Effector memory CD8-positive, alpha-beta T cell (primary cell): Measurements from ENCODE around the gene MPND.
A peak's percentile ranks its signal among the peaks of the same experiment; 100 is the strongest.
"Not testable (repeated sequence)": the region's sequence is repeated elsewhere in the genome, so short reads cannot be mapped to it uniquely, and the experiment has no call there.

Experiments
- ATAC-seq: fragments of 150-1000 bp; cut with Tn5 transposase; replicated peaks from 2 replicates; pipeline ENCODE4 v1.10.0; 2021; ENCODE audit warnings: mild to moderate bottlenecking, moderate library complexity
- DNase-seq, 3 experiments: peaks; one replicate each; pipeline ENCODE4 v3.0.0; 2021
- H3K27ac Mint-ChIP-seq, 2 donors: one replicate each; pipeline ENCODE4 v1.8.0; 2022; ENCODE audit warnings: mild to moderate bottlenecking in 2 of 2, mixed read lengths in 2 of 2, moderate library complexity in 2 of 2
- H3K27me3 Mint-ChIP-seq, 2 donors: one replicate each; pipeline ENCODE4 v1.8.0; 2022; ENCODE audit warnings: mixed read lengths in 2 of 2
- H3K36me3 Mint-ChIP-seq: one replicate; pipeline ENCODE4 v1.8.0; 2022; ENCODE audit warnings: mild to moderate bottlenecking, moderate library complexity, mixed read lengths; ENCODE audit not compliant: insufficient read depth
- H3K4me1 Mint-ChIP-seq, 2 donors: one replicate each; pipeline ENCODE4 v1.8.0; 2022; ENCODE audit warnings: low read depth in 2 of 2, mixed read lengths in 2 of 2
- H3K4me3 Mint-ChIP-seq, 2 donors: one replicate each; pipeline ENCODE4 v1.8.0; 2022; ENCODE audit warnings: mild to moderate bottlenecking in 2 of 2, mixed read lengths in 2 of 2, moderate library complexity in 2 of 2
- H3K9me3 Mint-ChIP-seq, 2 donors: one replicate each; pipeline ENCODE4 v1.8.0; 2022; ENCODE audit warnings: mixed read lengths in 2 of 2

The MPND gene

DNA sequence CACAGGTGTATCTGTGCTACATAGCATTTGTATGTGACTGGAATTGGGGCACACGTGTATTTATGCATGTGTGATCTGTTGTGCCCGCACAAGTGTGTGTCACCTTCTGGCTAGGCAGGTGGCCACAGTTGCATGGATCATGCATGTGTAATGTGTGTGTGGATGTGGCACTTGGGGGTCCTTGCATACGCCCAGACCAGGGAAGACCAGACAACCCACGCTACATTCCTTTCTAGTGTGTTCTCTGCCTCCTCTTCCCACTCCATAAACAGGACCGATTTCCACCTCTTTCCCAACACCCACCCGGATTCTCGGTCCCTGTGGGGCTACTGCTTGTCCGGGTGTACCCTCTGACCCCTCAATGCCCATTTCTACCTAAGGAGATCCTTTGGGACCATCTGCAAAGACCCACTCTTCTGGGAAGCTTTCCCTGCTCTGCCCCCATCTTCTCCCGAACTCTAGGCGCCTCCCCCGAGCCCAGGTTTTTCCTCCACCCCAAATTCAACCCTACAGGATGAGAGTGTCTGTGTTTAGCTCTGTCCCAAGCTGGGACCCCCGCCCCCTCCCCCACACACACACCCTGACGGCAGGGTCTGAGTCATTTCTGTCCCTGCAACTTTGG, 17.0 kb upstream of the MPND start:
- no peak overlapping the region for H3K27ac Mint-ChIP-seq
- DNase-seq (no peak), ATAC-seq (no peak)
- peak overlapping the region; percentile 77 to 79 for H3K4me3 Mint-ChIP-seq
- H3K4me1 Mint-ChIP-seq, result peaks cover 18 to 19% of the 10 kb centered on the region in 2 donors
- H3K36me3 Mint-ChIP-seq, result peaks cover 21% of the 10 kb centered on the region
- no peaks in the 10 kb centered on the region for H3K27me3 Mint-ChIP-seq
- H3K9me3 Mint-ChIP-seq, result no peaks in the 10 kb centered on the region

DNA sequence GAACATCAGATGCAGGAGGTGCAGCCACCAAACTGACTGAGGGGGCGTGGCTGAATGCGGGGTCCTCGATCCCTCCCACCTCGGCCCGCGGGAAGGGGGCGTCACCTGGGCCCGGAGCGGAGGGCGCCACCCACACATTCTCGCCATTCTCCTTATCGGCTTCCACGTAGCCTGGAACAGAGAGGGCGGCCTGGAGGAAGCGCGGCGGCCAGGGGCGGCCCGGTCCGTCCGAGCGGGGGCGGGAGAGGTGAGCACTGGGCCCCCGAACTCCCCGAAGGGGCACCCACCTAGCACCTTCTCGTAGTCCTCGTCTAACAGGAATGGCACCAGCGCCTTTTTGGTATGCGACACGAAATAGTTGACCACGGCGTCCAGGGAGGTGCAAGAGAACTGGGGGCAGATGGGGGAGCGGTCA, 16.5 kb upstream of the MPND start:
- ATAC-seq (no peak), DNase-seq (no peak)
- Mint-ChIP-seq H3K4me3 (peak overlapping the region; percentile 77 to 79), H3K27ac (no peak overlapping the region), H3K4me1 (peaks cover 18 to 19% of the 10 kb centered on the region in 2 donors), H3K9me3 (no peaks in the 10 kb centered on the region), H3K36me3 (peaks cover 21% of the 10 kb centered on the region), H3K27me3 (no peaks in the 10 kb centered on the region)

DNA sequence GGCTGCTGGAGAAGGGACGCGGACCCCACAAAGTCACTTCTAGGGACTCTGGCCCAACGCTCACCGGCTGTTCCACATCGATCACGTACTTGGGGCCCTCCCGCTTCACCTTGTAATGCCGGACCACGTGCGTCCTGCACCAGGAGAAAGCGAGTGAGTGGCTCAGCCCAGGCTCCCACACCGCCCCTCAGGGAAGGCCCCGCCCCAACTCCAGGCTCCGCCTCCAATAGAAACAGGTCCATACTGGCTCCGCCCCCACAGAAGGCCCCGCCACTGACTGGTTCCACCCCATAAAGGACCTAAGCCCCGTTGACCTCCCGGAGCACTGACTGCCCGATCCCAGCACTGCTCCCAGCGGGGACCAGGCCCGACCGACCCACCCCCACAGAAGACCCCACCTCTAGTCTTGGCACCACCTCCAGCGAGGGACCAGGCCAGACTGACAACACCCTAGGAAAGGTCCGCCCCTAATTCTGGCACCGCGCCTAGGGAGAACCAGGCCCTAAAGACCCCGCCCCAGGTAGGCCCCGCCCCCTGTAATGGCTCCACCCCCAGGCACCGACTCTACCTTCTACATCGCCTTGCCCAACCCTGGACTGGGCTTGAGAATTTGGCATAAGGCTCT, 16.0 kb upstream of the MPND start:
- H3K9me3 Mint-ChIP-seq, result no peaks in the 10 kb centered on the region
- DNase-seq (peak; percentile 44 to 63 (median 59)), ATAC-seq (peak; percentile 18)
- H3K4me1 Mint-ChIP-seq, result peaks cover 18 to 19% of the 10 kb centered on the region in 2 donors
- H3K27ac Mint-ChIP-seq, result no peak overlapping the region
- peak overlapping the region; percentile 77 to 79 for H3K4me3 Mint-ChIP-seq
- H3K36me3 Mint-ChIP-seq, result peaks cover 21% of the 10 kb centered on the region
- H3K27me3 Mint-ChIP-seq, result no peaks in the 10 kb centered on the region

DNA sequence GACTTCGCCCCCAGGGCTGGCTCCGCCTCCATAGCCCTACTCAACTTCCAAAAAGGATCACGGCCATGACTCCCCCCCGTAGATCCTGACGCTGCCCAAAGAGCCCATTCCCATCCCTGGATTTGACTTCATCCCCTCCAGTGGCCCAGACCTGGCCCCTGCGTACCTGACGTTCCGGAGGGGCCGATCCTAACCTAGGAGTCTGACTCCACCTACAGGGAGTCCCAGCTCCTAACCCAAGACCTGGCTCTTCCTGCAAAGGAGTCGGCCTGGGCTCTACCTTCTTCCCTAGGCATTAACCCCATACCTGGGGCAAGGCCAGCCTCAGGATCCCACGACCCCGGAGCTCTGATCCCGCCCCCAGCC, 15.5 kb upstream of the MPND start:
- Mint-ChIP-seq H3K27ac (peak overlapping the region in 1 of 2 donors; percentile 94), H3K27me3 (no peaks in the 10 kb centered on the region), H3K9me3 (no peaks in the 10 kb centered on the region), H3K4me3 (peak overlapping the region; percentile 77 to 79), H3K36me3 (peaks cover 21% of the 10 kb centered on the region), H3K4me1 (peaks cover 18 to 19% of the 10 kb centered on the region in 2 donors)
- ATAC-seq (peak; percentile 4), DNase-seq (no peak)

DNA sequence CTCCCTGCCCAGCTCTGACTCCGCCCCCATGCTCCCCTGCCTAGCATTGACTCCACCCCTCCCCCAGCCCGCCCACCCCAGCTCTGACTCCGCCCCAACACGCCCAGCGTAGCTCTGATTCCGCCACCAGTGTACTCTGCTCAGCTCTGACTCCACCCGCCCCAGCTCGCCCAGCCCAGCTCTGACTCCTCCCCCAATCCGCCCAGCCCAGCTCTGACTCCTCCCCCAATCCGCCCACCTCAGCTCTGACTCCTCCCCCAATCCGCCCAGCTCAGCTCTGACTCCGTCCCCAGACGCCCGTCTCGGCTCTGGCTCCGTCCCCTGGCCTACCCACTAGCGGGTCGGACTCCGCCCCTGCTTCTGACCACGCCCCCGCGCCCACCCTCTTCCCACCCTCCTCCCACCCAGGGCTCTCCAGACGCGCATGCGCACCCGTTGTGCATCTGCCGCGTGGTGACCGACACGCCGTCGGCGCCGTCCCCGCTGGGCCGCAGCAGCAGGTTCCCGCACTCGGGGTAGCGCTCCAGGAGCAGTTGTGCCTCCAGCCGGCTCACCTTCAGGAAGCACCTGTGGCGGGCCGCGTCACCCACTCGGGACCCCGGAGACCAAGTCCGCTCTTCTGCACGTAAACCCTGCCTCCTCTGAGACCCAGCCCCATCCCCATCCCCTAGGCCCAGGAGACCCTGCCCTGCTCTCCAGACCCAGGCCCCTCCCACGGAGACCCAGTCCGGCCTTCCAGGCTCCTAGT, 14.9 kb upstream of the MPND start:
- Mint-ChIP-seq H3K27me3 (no peaks in the 10 kb centered on the region), H3K9me3 (no peaks in the 10 kb centered on the region), H3K4me1 (peaks cover 18 to 19% of the 10 kb centered on the region in 2 donors), H3K27ac (peak overlapping the region; percentile 68 to 94), H3K36me3 (peaks cover 21% of the 10 kb centered on the region), H3K4me3 (peak overlapping the region; percentile 77 to 79)
- ATAC-seq, result peak; percentile 86
- DNase-seq, result peak; percentile 88 to 89 (median 88)

DNA sequence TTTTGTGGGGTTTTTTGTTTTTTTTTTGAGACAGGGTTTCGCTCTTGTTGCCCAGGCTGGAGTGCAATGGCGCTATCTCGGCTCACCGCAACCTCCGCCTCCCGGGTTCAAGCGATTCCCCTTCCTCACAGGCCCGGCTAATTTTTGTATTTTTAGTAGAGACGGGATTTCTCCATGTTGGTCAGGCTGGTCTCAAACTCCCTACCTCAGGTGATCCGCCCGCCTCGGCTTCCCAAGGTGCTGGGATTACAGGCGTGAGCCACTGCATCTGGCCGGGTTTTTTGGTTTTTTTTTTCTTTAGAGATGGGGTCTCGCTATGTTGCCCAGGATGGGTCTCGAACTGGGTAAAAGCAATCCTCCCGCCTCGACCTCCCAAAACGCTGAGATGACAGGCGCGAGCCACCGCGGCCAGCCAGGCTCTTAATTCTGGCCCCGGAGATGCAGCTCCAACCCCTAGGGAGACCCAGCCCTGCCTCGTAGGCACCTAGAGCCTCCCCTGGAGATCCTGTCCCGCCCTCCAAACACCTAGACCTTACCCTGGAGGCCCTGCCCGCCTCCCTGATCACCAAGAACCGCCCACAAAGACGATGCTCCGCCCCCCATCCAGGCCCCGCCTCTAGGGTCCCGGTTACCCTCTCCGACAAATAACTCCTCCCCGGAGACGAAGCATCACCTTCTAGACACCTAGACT, 14.2 kb upstream of the MPND start:
- Mint-ChIP-seq H3K27ac (peak overlapping the region; percentile 68 to 94), H3K4me1 (peaks cover 18 to 19% of the 10 kb centered on the region in 2 donors), H3K4me3 (peak overlapping the region; percentile 77 to 79), H3K36me3 (peaks cover 21% of the 10 kb centered on the region)
- not testable (repeated sequence) for H3K9me3 Mint-ChIP-seq, ATAC-seq, H3K27me3 Mint-ChIP-seq
- DNase-seq, result peak in 1 of 3 experiments; percentile 18

DNA sequence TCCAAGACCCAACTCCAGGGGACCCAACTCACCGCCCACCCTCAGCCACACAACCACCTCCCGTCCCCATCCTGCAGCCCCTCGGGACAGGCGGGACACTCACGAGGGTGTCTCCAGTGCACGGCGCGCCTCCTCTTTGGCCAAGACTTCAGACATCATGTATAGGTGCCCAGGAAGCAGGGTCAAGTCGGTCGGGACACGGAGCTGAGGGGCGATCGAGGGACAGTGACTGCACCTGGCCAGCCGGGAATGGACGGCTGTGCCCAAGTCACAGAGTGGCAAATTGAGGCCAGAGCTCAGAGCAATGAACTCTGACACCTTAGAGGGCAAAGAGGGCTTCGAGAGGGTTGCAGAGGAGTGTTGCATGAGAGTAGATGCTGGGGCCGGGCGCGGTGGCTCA, 13.5 kb upstream of the MPND start:
- H3K9me3 Mint-ChIP-seq, result peaks cover 0 to 4% of the 10 kb centered on the region in 2 donors
- H3K27ac Mint-ChIP-seq, result peak overlapping the region in 1 of 2 donors; percentile 94
- no peaks in the 10 kb centered on the region for H3K27me3 Mint-ChIP-seq
- peak overlapping the region in 1 of 2 donors; percentile 77 for H3K4me3 Mint-ChIP-seq
- H3K4me1 Mint-ChIP-seq, result peaks cover 18 to 19% of the 10 kb centered on the region in 2 donors
- H3K36me3 Mint-ChIP-seq, result peaks cover 21% of the 10 kb centered on the region
- DNase-seq (no peak), ATAC-seq (no peak)

DNA sequence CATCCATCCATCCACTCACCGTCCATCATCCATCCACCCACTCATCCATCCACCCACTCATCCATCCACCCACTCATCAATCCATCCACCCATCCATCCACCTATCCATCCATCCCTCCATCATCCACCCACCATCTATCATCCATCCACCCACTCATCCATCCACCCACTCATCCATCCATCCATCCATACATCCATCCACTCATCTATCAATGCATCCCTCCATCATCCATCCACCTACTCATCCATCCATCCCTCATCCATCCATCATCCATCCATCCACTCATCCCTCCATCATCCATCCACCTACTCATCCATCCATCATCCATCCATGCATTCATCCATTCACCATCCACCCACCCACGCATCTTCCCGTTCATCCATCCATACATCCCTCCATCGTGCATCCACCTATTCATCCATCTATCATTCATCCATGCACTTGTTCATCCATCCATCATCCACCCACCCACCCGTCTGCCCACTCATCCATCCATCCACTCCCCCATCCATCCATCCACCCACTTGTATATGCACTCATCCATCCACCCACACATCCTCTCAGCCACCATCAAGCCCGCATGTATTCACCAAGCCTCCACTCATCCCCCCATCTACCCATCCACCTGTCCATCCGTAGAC, 8.3 kb upstream of the MPND start:
- Mint-ChIP-seq H3K36me3 (peaks cover 6% of the 10 kb centered on the region), H3K4me1 (peaks cover 8 to 9% of the 10 kb centered on the region in 2 donors), H3K27me3 (no peaks in the 10 kb centered on the region), H3K4me3 (no peak overlapping the region), H3K9me3 (peaks cover 0 to 4% of the 10 kb centered on the region in 2 donors), H3K27ac (no peak overlapping the region)
- no peak for DNase-seq
- no peak for ATAC-seq

DNA sequence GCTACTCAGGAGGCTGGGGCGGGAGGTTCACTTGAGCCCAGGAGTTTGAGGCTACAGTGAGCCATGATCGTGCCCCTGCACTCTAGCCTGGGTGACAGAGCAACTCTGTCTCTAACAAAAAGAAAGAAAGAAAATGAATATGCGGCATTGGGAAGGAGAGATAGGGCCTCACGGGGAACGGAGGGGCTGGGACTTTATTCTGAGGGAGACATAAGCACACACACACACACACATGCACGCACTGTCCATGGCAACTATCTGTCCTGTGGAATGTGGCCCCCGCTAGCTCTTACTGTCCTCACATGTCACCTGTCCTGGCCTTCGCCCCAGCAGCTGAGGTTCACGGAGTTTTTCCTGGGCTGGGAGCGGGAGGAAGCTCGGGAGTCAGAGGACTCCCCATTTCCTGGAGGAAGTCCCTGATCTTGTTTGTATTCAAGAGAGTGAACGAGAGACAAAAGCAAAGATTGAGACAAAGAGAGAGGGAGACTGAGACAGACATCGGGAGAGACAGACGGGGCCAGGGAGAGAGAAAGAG, 5.4 kb upstream of the MPND start:
- DNase-seq, result no peak
- H3K27ac Mint-ChIP-seq, result peak overlapping the region; percentile 16 to 83
- H3K9me3 Mint-ChIP-seq, result peaks cover 0 to 4% of the 10 kb centered on the region in 2 donors
- peak overlapping the region; percentile 62 to 72 for H3K4me3 Mint-ChIP-seq
- H3K4me1 Mint-ChIP-seq, result peaks cover 14 to 18% of the 10 kb centered on the region in 2 donors
- H3K36me3 Mint-ChIP-seq, result peaks cover 19% of the 10 kb centered on the region
- H3K27me3 Mint-ChIP-seq, result no peaks in the 10 kb centered on the region
- ATAC-seq, result no peak

DNA sequence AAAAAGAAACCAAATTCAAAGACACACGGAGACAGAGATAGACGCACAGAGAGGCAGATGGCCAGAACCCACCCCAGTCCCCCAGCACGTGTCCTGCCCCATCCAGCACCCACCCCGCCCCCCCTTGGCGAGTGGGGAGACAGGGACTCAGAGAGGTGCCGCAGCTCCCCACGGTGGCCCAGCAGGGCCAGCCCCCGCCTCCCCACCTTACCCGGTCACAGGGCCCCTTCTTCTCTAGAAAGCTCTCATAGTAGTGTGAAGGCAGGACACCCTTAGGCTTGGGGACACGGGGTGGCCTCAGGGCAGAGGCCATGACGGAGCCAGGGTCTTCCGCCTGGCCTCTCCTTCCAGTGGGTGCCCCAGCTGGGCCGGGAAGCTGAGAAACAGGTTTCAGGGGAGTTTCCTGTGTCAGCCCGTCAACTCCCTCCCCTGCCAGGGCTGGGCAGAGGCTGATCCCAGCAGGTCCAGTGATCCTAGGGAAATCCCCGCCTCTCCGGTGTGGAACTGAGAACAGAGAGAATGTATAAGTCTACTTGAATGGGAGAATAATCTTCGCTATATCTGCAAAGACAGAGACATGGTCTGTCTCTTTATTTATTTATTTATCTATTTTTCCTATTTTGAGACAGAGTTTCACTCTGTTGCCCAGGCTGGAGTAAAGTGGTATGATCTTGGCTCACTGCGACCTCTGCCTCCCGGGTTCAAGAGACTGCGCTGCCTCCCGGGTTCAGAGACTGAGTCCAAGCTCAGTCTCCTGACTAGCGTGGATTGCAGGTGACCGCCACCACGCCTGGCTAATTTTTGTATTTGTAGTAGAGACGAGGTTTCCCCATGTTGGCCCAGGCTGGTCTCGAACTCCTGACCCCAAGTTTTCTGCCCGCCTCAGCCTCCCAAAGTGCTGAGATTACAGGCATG, 4.7 kb upstream of the MPND start, which contains the start of gene STAP2:
Gene STAP2 (minus strand): TSS at position 387 of the 915 bp plus-strand sequence. CDS start 74 bp downstream, at position 313.
- no peaks in the 10 kb centered on the region for H3K27me3 Mint-ChIP-seq
- peak within 1 kb of the TSS; percentile 62 to 72 for H3K4me3 Mint-ChIP-seq
- H3K27ac Mint-ChIP-seq, result peak within 1 kb of the TSS; percentile 16 to 83
- H3K9me3 Mint-ChIP-seq, result peaks cover 0 to 4% of the 10 kb centered on the region in 2 donors
- DNase-seq (no peak), ATAC-seq (no peak)
- peaks cover 14 to 21% of the 10 kb centered on the region in 2 donors for H3K4me1 Mint-ChIP-seq
- H3K36me3 Mint-ChIP-seq, result peaks cover 22% of the 10 kb centered on the region

DNA sequence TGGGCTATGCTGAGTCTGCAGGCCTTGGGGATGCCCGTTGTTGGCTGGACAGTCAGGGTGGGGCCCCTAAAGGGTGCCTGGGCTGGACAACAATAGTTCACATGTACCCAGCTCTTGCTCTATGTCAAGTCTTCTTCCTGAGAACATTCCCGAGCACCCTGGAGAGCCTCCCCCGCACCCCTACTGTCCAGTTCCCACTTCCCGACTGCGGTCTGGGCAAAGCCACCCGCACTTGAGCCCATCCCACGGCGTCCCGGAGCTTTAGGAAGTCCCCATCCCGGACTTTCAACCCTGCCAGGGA, 1.1 kb upstream of the MPND start:
- DNase-seq (no peak), ATAC-seq (no peak)
- Mint-ChIP-seq H3K4me1 (peaks cover 25 to 30% of the 10 kb centered on the region in 2 donors), H3K36me3 (peaks cover 22% of the 10 kb centered on the region), H3K27ac (peak overlapping the region; percentile 77 to 79), H3K4me3 (peak overlapping the region; percentile 85 to 86), H3K9me3 (no peaks in the 10 kb centered on the region), H3K27me3 (no peaks in the 10 kb centered on the region)
